ENCODE data around the gene MDK.
A peak's percentile ranks its signal among the peaks of the same experiment; 100 is the strongest.

Gene MDK

GRCh38 chr11:46381048-46381818 is at the start of gene MDK:
Gene MDK (plus strand): TSS chr11:46381669. CDS start chr11:46382058, 389 bp downstream.
- DNase-seq, result no peak

DNA sequence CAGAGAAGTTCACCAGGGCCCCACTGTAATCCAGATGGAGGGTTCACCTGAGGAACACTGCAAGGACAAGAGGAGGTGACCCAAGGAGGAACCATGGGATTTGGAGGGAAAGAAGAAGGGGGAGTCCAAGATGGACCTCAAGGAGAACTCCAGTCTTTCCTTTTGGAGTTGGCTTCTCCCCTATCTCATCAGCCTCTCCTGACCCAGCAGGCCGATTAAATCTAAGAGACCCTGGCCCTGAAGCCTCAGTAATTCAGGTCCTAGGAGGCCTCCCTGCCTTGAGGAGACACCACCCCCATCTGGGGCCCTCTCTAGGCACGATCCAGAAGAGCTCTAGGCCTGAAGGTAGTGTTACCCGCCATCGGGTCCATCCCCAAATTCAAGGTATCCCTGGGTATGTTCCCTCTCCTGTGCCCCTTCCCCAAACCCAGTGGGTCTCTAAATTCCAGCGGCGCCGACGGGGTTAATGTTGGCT is 49.3 kb upstream of the MDK start:
- no peak for DNase-seq

- DNase-seq, result no peak
Observed at GRCh38 chr11:46332568-46333393, 48.7 kb upstream of the MDK start.

- DNase-seq, result no peak
Observed at GRCh38 chr11:46333394-46333947, 48.0 kb upstream of the MDK start.

GRCh38 chr11:46334211-46334610 is 47.3 kb upstream of the MDK start:
- no peak for DNase-seq

DNA sequence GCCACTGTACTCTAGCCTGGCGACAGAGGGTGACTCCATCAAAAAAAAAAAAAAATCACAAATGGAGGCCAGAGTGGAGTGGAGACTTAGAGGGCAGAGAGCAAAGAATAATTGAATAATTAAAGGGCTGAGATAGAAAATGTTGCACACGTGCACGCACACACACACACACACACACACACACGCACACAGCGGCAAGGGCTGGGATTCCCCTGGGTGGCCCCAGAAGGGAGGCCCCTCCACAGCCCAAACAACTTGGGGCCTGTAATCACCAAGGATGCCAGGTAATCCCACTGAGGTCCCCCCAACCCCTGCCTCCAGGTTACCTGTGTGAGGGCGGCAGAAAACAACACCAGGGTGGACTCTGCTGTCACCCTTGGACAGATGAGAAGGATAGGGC is 46.2 kb upstream of the MDK start:
- no peak for DNase-seq

- no peak for DNase-seq
Observed at GRCh38 chr11:46335890-46336562, 45.4 kb upstream of the MDK start.

DNA sequence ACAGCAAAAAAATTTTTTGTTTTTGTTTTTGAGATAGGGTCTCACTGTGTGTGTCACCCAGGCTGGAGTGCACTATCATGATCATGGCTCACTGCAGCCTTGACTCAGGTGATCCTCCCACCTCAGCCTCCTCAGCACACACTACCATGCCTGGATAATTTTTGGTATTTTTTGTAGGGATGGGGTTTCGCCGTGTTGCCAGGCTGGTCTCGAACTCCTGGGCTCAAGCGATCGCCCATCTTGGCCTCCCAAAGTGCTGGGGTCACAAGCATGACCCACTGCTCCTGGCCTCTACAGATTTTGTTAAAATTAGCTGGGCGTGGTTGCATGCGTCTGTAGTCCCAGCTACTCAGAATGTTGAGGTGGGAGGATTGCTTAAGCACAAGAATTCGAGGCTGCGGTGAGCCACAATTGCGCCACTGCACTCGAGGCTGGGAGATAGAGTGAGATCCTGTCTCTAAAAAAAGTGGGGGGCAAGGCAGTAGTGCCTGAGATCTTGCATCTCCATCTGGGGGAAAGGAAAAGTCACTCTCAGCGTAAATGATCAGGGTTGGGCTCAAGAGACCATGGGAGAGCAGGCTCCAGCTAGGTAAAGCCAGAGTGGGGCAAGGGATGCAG is 44.8 kb upstream of the MDK start:
- DNase-seq, result no peak

DNA sequence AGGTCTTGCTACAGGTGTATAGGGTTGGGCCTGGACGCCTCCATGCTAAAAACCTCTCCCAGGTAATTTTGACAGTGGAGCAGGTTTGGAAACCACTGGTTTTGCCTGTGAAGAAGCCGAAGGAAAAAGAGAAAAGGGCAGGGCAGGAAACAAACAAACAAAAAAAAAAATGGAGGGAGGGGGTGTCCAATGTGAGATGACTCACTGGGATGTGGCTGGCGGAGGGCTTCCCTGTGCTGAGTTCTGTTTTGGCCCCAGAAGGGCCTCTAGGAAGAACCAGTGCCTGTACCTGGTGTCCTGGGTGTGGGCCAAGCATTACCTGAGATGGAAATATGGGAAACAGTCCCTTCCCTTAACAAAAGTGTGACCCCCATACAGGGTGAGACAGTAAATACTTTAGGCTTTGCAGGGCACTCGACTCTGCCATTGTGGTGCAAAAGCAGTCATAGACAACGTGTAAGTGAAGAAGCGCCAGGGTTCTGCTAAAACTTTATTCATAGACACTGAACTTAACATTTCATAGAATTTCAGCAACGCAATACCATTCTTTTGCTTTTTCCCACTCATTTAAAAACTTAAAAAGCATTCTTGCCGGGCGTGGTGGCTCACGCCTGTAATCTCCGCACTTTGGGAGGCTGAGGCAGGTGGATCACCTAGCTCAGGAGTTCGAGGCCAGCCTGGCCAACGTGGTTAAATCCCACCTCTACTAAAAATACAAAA is 43.7 kb upstream of the MDK start:
- no peak for DNase-seq

- no peak for DNase-seq
Observed at GRCh38 chr11:46338636-46338987, 42.9 kb upstream of the MDK start.

- DNase-seq, result peak; percentile 55
Observed at GRCh38 chr11:46338988-46339666, 42.3 kb upstream of the MDK start.

DNA sequence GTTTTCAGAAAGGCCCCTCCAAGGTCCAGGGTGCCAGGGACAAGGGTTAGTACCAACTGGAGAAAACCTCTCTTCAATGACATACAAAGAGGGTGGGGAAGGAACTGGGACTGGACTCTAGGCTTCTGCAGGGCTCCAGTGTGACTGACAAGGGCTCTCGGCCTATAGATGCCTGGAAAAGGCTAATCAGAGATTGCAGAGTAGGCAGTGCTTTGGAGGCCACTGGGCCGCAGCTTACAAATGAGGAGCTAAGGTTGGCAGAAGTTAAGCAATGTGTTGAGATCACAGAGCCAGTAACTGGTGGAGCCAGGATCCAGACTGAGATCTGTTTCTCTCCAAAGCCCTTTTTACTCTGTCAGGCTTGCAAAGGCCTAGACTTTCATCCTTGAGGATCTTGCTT is 41.7 kb upstream of the MDK start:
- no peak for DNase-seq

- DNase-seq, result no peak
Observed at GRCh38 chr11:46341454-46341853, 40.0 kb upstream of the MDK start.

- DNase-seq, result no peak
Observed at GRCh38 chr11:46342239-46342638, 39.2 kb upstream of the MDK start.

- no peak for DNase-seq
Observed at GRCh38 chr11:46343520-46343919, 37.9 kb upstream of the MDK start.

DNA sequence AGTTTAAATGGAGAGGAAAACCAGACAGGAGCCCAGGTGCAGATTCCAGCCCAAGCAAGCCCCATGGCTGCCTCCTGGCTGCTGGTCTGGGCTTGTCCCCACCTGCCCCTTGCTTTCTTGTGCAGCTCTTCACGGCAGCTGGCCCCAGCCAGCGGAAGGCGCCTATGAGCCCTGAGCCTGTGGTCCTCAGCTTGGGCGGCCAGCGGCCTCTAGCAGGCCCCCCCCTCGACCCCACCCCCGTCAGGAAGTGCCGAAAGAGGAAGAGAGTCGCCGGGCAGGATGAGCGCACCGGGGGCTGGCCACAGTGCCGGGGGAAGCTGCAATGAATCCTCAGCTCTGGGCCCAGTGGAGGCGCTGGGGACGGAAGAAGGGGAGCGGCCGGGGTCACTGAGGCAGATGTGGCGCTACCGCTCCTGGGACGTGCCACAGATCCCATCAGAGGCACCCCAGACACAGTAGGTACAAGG is 36.3 kb upstream of the MDK start:
- DNase-seq, result no peak

- no peak for DNase-seq
Observed at GRCh38 chr11:46345881-46346484, 35.5 kb upstream of the MDK start.

GRCh38 chr11:46346886-46347636 is 34.4 kb upstream of the MDK start, which contains the start of gene DGKZ:
Gene DGKZ (plus strand): TSS chr11:46347463. CDS start chr11:46347660, 197 bp downstream.
- peak; percentile 70 for DNase-seq

DNA sequence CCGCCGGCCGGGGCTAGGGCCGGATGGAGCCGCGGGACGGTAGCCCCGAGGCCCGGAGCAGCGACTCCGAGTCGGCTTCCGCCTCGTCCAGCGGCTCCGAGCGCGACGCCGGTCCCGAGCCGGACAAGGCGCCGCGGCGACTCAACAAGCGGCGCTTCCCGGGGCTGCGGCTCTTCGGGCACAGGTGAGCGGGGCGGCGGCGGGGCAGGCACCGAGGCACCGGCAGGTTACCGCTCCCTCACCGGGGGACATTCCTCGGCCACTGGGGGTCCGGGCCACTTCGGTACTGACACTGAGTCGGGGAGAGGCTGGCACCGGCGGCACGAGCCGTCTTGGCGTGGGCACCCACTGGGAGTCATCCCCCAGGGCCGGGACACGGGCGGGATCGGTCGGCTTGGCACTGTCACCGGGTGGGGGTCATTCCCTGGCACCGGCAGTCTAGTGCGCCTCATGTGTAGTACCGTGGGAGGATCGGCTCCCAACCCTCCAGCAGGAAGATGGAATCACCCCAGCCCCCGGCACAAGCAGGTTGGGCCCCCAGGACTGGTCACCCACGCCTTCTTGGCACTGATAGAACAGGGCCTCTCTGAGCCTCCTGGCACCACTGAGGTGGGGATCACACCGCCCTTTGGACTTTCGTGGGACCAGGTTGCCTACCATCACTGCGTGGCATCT is 33.7 kb upstream of the MDK start:
- DNase-seq, result no peak
